HG03571 (cell line): ENCODE measurements around the gene CALML5.

ENCODE experiments used
- ATAC-seq: cut with Tn5 transposase; IDR thresholded peaks from one replicate; pipeline ENCODE4 v1.9.1; 2021; ENCODE audit not compliant: unreplicated experiment

Gene CALML5

DNA sequence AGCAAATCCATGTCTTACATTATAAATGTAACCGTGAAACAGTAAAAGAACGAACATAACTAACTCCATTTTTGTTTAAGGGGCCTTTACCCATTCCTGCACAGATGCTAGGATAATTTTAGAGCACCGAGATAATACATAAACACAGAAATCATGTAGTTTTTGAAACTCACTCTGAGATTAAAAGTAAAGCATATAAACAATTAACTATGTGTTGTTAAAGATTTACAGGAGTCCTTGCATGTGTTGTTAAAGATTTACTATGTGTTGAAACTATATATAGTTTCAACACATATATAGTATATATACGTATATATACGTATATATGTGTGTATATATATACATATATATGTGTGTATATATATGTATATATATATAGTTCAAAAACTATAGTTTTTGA is 18.2 kb upstream of the CALML5 start:
- ATAC-seq = no peak

GRCh38 chr10:5515948-5516761 is 16.8 kb upstream of the CALML5 start:
- ATAC-seq = no peak

DNA sequence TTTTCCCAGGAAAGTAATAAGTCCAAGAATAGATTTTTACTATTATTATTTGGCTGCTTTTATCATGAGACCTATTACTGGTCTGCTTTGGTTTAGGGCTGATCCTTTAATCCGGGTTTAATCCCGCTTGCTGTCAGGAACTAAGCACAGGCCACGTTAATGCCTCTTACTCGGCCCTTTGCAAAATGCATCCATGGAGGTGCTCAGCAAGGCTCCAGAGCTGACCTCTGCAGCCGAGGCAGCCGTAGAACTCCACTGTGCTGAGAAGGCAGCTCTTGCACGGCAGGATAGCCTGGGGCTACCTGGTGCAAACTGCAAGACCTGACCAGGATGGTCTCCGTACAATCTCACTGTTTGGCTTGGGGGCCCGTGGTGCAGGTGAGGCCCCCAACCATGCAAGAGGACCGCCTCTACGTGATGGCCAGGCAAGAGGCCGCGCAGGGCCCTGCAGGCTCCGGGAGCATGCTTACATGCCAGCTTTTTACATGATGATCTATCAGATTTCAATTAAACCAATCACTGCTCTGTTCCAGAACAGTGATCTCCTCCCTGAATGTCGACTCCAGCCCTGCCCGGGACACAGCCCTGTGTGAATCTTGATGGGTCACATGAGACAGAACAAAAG is 15.0 kb upstream of the CALML5 start:
- ATAC-seq = no peak

- ATAC-seq = no peak
These were observed 13.7 kb upstream of the CALML5 start for GRCh38 chr10:5512881-5513612.

- no peak for ATAC-seq
These were observed 13.0 kb upstream of the CALML5 start for GRCh38 chr10:5512331-5512730.

DNA sequence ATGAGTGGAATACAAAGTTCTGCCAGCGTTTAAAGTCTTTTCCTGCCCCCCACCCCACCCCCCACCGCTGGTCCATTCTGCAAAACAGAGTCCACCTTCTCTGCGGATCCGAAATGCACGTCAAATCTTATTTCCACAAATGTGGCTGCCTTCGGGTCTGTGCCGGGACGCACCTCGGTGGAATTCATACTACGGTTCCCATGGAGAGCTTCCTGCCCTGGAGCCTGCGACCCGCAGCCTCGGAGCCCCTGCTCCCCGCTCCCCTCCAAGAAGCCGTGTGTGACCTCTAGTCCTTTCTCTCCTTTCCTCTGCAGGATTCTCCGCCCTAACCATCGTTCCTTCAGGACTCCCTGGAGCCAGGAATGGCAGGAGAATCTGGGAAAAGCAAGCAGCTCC is 12.5 kb upstream of the CALML5 start:
- no peak for ATAC-seq

- ATAC-seq = no peak
These were observed 12.0 kb upstream of the CALML5 start for GRCh38 chr10:5511231-5511884.

DNA sequence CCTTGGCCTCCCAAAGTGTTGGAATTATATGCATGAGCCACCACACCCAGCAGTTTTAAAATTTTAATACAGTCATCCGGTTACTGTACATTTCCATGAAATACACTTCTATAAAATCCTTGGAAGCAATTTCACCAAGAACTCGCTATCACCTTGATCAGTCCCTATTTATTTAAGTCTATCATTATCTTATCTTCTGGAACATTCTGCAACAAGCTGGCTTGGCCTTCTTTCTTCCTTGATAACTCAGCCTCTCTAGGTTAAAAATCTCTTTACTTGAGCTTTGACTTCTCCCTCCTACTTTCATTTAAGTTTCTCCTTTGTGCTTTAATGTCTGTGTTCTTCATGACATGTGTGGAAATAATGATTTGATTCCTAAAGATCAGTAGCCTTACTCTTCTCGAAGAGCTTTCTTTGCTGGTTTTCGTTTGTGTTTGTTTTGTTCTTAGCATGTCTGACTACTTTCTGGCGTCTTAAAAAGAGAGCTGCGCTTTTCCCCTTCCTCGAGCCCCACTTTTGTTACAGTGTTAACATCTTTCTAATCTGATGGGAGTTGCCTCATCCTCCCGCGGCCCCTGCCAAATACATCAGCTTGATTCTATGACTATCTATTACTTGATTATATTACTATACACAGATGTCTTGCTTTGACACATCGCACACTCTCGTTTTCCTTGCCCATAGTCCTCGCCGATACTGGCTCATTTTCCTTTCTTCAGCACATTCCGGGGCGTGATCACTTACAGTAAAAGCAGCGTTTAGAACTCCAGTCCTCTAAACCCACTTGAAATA is 11.1 kb upstream of the CALML5 start:
- no peak for ATAC-seq

GRCh38 chr10:5509691-5510090 is 10.3 kb upstream of the CALML5 start:
- ATAC-seq = no peak

- ATAC-seq = no peak
These were observed 9.9 kb upstream of the CALML5 start for GRCh38 chr10:5509236-5509635.

DNA sequence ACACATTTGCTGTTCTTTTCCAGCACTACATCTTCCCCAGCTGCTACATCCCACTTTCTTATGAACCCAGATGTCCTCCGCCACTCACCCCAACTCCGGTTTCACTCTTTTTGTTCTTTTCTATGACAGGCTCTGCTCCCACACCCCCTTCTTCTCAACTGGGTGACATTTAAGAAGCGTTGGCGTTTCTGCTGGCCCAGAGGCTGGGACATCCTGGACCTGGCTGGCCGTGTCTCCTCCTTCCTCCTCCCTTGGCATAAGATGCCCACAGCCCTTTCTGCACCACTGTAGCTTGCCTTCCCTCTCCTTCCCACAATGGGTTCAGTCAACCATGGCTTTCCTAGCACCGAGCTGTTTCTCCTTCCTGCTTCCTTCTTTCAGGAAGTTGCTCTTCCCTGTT is 9.4 kb upstream of the CALML5 start:
- ATAC-seq = no peak

DNA sequence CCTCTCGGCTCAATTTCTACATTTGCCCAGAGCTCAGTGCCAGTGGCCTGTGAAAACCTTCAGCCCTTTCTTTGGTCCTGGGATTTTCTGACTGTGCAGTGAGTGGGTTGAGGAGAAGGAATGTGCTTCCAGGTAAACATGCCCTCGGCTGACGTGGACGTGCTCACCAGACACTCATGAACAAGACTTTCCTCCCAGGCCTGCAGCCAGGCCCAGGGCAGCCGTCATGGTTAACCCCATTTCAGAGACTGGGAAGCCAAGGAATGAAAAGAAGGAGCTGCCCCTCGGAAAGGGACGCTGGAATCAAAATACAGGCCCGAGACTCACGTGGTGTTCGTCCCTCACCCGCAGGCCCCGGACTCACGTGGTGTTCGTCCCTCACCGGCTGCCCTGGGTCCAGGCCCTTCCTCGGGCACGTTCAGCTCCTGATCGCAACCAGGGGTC is 8.8 kb upstream of the CALML5 start:
- no peak for ATAC-seq

DNA sequence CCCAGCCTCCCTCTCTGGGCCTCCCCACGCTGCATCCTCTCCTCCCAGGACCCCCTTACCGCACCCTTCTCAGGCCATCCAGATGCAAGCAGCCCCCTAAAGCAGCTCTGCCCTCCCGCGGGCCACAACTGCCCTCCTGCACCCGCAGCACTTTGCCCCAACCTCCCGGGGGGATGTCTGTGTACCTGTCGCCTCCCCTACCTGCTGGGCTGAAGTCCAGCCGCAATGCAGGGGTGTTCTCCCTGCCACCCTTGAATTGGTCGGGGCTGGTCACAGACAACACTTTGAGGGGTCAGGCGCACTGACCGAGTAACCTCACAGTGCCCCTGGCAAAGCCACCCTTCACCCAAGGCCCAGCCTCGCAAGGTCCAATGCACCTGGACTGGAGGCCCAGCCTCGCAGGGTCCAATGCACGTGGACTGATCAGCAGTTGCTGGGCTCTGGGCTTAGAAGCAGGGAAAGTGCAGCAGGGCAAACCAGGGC is 8.3 kb upstream of the CALML5 start:
- ATAC-seq = no peak

DNA sequence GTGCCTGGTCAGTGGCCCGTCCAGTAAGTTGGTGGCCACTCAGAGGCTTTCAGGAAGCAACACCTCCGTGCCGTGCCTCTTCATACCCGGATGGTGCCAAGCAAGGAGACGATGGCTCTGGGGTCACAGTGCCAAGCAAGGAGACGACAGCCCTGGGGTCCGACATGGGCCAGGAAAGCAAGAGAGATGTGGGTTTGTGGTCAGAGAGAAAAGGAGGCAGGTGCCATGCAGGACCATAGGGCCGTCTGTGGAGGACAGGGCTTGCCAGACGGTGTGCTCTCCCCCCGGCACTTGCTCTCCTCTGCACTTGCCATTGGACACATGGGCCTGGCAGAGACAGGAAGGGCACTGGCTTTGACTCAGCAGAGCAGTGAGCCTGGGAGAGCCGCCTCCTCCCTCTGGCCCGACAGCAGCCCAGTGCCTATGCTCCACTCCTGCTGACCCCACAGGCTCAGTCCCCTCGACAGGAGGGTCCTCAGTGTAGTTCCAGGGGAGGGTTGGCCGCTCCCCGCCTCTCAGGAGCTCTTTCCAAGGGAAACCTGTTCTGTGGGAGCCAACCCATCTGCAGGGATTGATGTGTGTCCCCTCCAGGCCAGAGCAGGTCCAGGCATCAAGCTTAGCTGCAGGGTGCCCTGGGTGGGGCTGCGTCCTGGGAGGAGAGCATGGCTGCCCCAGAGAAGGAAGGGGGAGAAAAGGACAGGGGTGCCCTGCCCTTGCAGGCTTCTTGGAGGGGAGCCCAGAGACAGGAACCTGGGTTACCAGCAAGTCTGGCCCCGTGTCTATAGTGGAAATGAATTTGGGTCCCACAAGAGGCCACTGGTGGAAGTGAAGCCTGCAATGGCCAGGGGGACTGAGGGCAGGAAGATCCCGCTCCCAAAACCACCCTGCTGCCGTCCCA is 7.6 kb upstream of the CALML5 start:
- ATAC-seq = no peak

- no peak for ATAC-seq
These were observed 6.9 kb upstream of the CALML5 start for GRCh38 chr10:5506246-5506645.

DNA sequence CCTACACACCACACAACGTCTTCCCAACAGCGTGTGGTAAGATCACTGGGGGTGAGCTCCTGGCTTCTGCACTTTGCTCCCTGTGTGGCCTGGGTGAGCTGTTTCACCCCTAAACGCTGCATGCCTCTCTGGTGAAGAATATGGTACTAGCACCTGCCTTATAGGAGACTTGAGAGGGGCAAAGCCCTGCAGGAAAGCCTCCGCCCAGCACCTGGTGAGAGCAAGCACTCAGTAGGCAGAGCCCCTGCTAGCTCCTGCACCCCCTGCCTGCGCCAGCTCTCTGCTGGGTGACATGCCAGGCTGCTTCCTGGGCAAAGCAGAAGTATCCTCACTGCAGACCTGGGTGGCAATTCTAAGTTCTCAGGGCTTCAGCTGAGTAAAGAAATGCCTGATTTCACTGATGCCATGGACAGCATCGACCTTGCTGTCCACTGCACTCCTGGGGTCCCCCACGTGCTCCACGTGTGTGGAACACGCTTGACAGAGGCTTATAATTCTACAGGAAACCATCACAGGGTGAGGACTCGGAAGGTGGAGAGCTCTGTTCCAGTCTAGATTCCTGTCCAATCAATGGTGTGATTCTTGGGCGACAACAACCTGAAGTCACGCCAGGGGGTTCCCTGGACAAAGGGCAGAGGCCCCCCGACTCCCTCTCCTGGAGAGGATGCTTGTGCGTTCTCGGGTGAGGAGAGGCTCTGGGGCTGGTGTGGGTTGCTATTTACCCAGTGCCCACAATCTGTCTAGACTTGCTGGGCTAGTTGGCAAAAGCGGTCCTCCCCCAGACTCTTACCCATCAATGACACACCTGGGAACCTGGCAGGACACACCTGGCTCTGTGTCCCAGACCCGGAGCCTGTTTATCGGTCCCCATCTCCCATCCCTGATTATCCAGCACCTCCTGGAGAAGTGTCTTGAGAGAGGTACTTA is 5.0 kb upstream of the CALML5 start:
- no peak for ATAC-seq

GRCh38 chr10:5503477-5503835 is 4.1 kb upstream of the CALML5 start:
- ATAC-seq = no peak
